GM19455 (cell line): ENCODE measurements around the gene NUP133.

Experiments used
- ATAC-seq: cut with Tn5 transposase; IDR thresholded peaks from one replicate; pipeline ENCODE4 v1.9.1; 2021; ENCODE audit not compliant: unreplicated experiment

Gene NUP133

DNA sequence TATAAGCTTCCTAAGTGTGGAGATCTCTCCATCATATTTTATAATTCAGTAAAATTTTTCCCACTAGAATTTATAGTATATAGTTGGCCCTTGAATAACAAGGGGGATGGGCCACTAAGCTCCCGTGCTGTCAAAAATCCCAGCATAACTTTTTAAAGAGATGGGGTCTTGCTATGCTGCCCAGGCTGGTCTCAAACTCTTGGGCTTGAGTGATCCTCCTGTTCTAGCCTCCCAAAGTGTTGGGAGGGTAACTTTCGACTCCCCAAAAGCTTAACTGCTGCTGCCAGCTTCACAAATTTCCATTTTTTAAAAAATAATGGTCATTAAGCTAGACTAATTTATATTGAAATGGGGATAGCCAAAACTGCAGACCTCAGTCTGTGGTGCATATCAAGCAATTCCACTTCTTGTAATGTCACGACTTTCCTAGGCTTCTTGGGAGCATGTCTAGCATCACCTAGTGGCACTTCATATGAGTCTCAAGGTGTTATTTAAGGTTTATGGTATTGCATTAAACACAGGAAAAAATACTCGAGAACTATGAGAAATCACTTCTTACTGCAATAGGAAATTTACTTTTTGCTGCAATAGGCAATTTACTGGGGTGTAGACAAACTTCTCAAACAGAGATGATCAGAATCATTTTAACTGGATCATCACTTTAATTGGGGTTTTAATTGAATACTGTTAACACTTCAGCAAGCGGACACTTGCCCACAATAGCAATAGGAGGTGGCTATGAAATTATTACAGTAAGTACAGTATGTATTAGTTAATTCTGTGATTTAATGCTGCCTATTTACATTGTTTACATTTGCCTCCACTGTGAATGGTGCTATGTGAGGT is 55.0 kb downstream of the NUP133 start:
- ATAC-seq, result no peak

GRCh38 chr1:229448845-229449244 is 59.3 kb downstream of the NUP133 start:
- no peak for ATAC-seq

GRCh38 chr1:229448354-229448753 is 59.8 kb downstream of the NUP133 start:
- ATAC-seq, result no peak

GRCh38 chr1:229447809-229448252 is 60.3 kb downstream of the NUP133 start:
- ATAC-seq, result no peak

DNA sequence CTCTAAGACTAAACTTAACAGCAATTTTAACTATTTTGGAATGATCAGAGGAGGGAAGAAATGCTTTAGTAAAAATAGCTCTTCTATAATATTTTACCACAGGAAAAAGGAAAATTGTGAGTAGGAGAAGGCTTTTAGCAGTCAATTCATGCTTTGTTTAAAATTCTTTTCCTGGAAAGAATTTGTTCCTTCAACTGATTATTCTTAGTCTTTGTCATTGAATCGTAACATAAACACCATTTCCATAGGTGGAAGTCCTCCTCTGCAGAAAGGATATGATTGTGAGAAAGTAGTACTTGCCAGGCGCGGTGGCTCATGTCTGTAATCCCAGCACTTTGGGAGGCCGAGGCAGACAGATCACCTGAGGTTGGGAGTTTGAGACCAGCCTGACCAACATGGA is 62.3 kb downstream of the NUP133 start:
- no peak for ATAC-seq

DNA sequence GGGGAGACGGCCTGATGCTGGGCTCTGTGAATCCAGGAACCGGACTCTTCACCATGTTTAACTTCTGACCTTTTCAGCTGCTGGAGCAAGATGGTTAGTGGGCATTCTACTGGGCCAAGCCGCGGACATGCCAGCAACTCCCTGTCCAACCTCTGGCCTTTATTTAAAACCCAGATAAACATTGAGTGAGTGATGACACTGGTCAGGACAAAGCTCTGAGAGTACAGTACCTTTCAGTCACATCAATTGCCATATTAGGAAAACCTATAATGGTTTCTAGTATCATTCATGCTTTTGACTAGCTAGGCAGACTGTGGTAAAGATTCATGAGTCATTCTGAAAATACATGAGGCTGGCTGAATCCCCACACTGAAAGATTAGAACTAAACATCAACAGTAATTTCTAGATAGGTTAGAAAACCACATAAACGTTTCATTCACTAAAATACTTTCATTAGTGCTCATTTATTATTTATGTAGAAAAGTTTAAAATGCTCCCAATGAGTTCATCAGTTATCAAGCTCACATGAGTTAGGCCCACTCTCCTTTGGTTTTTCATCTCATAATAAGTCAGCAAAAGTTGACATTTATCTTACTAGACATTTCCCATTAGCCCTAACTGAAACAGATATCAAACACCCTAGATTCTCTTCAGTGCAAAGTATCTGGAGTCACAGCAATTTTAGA is 67.1 kb downstream of the NUP133 start:
- ATAC-seq, result peak; percentile 96

- no peak for ATAC-seq
Measured at GRCh38 chr1:229438021-229438420, 70.1 kb downstream of the NUP133 start.

- no peak for ATAC-seq
Measured at GRCh38 chr1:229437443-229437842, 70.7 kb downstream of the NUP133 start.

DNA sequence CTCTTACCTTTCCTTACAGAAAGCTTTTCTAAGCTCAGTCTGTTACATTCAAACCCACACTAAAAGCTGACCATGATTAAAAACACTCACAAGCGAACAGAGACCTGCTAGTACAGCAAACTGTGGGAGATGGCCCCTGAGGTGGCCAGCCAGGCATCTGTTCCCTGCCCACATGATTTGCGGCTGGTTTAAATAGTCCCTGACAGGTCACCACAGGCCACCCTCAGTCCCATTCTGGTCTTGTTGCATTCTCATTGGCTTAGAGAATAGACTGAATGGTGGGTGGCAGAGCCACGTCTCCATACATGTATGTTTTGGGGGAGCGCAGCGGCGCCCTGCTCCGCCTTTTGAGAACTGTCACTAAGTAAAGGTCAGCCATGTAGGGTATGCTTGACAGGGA is 71.9 kb downstream of the NUP133 start:
- no peak for ATAC-seq

DNA sequence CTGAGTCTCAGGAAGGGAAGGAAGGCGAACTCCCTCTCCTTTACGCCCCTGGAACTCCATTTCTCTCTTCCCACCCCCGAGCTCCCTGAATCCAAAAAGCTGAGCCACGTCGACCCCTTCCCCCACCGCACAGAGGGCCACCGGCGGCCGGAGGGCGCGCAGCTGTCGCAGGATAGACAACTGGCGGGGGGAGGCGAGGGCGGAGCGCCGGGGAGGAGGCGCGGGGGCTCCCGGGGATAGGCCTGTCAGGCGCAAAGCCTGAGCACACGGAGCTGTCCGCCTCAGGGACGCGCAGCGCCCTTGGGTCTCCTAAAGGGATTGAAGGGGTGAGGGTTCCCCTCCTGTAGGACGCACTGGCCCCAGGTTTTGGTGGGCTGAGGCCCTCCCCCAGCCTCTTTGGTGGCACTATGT is 73.5 kb downstream of the NUP133 start:
- ATAC-seq, result no peak

- no peak for ATAC-seq
Measured at GRCh38 chr1:229434005-229434640, 74.0 kb downstream of the NUP133 start, which contains the start of gene ACTA1. Gene ACTA1 (minus strand): TSS chr1:229434094. CDS start chr1:229433115, 979 bp downstream.

GRCh38 chr1:229433364-229434004 is 74.7 kb downstream of the NUP133 start:
- ATAC-seq, result no peak

DNA sequence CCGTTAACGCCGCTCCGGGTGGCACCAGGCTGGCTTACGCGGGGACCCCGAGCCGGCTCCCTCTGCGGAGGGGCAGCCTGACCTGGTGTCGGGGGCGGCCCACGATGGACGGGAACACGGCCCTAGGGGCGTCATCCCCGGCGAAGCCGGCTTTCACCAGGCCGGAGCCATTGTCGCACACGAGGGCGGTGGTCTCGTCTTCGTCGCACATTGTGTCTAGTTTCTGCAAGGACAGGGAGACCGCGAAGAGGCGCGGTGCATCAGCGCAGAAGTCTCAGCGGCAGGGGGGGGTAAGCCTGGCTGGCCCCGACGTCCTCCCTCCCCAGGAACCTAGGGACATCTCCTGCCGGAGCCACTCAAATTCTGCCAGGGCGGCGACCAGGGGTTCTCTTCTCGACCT is 75.2 kb downstream of the NUP133 start:
- ATAC-seq, result no peak

DNA sequence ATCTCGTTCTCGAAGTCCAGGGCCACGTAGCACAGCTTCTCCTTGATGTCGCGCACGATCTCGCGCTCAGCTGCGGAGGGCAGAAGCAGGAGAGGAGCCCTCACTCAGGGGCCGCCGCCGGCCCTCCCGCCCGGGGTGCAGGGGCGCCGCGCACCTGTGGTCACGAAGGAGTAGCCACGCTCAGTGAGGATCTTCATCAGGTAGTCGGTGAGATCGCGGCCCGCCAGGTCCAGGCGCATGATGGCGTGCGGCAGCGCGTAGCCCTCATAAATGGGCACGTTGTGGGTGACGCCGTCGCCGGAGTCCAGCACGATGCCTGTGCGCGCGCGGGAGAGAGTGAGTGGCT is 76.1 kb downstream of the NUP133 start:
- ATAC-seq, result no peak

GRCh38 chr1:229431284-229432115 is 76.6 kb downstream of the NUP133 start:
- ATAC-seq, result no peak

DNA sequence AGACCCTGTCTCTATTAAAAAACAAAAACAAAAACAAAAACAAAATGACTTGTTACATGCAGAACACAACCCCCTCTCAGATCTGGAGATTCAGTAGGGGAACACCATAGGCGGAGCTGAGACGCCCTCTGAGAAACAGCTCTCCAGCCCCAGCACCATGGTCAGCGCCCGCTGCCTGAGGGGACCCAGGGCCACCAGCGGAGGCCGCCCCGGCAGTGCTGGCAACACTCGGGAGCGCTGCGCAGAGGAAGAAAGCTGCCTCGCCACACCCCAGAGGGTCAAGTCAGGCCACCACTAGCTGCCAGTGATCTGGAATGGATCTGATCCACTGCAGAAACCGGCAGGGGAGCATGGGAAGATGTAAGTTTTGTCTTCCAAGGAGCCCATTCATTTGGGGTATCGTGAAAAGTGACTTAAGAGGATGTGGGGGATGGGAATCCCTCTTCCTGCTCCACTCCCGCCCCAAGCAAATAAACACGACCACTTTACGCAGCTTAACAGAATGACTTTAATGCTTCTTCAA is 77.3 kb downstream of the NUP133 start:
- ATAC-seq, result no peak

GRCh38 chr1:229428256-229428655 is 79.9 kb downstream of the NUP133 start:
- no peak for ATAC-seq

DNA sequence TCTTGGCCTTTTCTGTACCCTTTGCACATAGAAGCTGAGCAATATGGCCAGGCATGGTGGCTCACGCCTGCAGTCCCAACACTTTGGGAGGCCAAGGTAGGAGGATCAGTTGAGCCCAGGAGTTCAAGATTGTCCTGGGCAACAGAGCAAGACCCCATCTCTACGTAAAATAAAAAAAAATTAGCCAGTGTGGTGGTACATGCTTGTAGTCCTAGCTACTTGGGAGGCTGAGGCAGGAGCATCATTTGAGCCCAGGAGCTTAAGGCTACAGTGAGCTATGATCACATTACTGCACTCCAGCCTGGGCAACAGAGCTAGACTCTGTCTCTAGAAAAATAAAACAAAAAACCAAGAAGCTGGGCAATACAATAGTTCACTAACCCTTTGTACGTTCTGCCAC is 80.6 kb downstream of the NUP133 start:
- ATAC-seq, result no peak

- no peak for ATAC-seq
Measured at GRCh38 chr1:229425564-229426159, 82.5 kb downstream of the NUP133 start.

DNA sequence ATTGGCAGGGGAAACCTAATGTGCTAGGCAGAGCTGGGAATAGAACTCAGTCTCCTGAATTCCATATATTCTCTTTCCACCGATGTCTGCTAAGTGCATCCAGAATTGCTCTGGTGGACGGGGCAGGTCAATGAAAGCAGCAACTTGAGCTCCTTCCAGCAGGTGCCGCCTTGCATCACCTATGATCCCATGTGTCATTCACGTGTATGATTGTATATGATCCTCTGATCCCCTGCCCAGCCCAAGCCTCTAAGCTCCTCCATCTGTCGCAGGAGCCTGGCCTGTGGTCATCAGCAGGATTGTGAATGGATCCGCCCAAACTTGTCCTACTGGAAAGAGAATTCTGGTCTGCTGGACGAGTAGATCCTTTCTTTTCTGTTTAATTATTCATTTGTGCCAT is 87.4 kb downstream of the NUP133 start:
- ATAC-seq, result no peak
